Measurements from ENCODE around the gene PLD5.
"Not testable (repeated sequence)": the region's sequence is repeated elsewhere in the genome, so short reads cannot be mapped to it uniquely, and the experiment has no call there.

Gene PLD5

DNA sequence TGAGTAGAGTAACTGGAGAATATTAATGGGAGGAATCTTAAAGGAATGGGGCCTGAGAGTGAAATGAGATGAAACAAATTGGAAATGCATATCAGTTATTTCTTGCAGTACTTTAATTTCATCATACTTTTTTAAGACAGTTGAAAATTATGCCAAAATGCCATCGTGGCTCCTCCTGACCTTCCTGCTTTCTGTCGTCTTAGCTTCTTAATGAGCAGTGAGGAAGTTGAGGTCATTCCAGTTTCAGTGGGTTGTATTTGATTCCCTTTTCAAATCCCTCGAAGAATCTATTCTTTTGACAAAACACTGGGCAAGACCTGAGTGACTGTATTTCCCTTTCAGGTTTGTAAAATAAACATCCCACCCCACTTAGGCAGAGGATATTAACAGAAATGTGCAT is 390.7 kb downstream of the PLD5 start:
- DNase-seq: no peak

DNA sequence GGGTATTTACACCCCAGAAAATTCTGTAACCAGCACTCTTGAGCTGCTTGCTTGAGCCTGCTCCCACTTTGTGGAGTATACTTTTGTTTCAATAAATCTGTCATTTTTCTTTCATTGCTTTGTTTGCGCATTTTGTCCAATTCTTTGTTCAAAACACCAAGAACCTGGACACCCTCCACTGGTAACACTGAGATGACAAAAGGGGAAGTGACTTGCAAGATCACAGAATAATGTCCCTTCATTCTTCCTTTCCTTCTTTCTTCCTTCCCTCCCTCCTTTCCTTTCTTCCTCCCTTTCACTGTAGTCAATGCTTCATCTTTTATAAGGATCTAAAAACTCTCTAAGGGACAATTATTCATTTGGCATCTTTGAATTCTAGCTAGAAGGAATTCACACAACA is 391.1 kb downstream of the PLD5 start:
- DNase-seq: no peak

DNA sequence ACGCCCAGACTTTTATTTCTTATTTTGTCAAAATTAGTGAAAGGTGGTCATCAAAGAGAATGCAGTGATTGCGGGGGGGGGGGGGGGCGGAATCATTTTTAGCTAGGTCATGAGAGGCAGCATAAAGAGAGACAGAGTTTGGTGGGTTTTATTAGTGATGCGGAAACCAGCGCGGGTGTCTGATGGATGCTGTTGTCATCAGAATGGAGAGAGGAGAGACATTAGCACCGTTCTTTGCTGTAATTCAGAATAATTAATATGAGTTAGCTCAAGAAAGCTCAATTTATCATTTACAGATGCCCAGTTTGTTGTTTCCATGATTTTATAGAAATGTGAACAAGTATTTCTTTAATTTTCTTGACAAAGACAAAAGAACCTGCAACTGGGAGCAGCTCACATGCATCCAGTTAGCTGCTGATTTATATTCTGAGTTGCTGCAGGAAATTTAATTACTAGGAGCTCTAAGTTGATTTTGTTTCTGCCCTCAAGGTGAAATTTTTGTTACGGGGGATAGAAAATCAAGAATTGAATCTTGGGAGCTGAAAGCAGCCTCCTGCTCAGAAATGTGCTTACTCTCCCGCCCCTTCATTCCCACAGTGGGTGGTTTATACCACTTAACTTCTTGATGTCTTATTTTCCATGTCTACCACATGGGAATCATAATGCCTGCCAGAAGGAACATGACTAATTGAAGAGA is 392.2 kb downstream of the PLD5 start:
- DNase-seq: peak; percentile 10

DNA sequence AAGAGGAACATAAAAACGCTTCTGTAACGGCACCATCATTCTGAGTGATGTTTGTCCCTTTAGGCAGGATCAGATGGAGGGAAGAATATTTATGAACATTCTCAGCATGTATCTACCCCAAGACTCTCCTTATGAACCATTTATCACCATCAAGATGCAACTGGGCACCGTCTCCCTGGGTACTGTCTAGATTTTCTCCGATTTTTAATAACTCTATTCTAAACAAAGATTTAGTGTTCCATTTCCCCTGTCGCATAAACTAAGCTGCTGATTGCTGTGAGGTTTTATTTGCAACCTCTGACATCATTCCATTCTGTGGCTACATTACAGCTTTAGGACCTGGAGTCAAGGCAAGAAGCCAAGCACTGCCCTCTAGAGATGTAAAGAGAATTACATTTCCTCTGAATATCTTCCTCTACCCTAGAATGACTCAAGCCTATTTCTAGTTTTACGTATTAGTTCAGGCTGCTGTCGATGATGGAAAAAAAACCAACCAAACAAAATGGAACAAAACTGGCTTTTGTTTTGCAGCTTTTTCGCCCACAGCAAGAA is 395.5 kb downstream of the PLD5 start:
- DNase-seq: no peak

DNA sequence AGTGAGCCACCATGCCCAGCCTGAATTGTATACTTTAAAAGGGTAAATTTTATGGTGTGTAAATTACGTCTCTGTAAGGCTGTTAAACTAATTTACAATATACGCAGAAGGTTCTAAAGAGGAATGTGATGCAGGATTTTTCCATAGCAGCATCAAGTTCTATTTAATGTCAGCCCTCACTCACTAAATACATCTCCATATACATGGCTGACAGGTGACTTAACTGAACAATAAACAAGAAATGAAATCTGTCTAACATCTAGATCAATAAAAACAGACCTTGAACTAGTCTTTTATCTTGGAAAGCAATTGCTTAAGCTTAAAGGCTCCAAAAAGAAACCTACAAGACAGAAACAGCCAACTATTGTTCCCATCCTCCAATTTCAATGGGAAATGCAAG is 404.1 kb downstream of the PLD5 start:
- no peak for DNase-seq

DNA sequence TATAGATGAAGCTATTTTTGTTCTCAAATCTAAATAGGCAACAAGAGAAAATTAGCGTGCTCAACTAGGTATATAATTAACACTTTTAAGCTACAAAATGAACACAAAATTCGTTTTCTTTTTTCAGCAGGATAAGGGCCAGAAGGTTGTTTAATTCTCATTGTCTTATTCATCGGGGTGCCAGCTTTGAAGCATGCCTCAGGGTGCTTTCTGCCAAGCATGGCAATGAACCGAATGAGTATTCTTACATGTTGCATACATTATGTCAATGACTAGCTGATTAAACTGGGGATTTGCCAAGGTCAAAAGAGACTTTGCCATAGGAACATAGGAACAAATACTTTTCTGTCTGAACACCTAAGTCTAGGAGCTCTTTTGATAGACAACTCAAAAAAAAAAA is 423.6 kb downstream of the PLD5 start:
- no peak for DNase-seq

DNA sequence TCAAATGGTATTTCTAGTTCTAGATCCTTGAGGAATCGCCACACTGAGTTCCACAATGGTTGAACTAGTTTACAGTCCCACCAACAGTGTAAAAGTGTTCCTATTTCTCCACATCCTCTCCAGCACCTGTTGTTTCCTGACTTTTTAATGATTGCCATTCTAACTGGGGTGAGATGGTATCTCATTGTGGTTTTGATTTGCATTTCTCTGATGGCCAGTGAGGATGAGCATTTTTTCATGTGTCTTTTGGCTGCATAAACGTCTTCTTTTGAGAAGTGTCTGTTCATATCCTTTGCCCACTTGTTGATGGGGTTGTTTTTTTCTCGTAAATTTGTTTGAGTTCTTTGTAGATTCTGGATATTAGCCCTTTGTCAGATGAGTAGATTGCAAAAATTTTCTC is 427.2 kb downstream of the PLD5 start:
- DNase-seq: not testable (repeated sequence)

DNA sequence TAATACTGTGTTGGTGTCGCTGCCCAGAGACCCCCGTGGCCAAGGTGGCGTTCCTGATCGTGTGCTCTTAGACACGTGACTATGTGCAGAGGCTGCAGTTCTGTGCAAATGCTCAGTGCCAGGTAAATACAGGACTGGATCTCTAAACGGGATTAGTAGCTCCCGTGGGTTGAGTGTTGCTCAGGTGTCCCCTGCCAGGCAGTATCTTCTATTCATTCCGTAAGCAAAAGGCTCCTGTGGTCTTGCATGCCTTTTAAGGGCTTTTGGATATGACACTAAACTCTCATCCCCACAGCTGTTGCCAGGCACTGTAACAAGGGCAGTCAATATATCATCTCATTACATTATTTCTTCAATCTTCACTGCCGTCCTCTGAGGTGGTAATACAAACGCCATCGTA is 431.4 kb downstream of the PLD5 start:
- no peak for DNase-seq

DNA sequence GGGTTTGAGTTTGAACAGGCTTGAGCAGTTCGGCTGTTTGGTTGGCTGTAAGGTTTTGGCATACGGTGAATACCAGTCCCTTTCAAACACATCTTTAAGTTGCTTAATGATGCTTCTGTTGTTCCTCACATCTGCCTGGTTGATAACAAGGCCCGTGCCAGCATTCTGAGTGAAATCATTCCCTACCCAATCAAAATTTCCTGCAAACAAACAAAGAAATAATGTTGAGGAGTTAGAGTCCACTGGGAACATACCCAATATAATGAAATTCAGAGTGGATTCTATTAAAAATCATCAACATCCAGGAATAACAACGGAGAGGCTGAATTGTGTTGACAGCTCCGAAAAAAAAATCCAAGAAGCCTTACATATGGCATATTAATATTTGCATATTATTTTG is 434.6 kb downstream of the PLD5 start:
- no peak for DNase-seq

DNA sequence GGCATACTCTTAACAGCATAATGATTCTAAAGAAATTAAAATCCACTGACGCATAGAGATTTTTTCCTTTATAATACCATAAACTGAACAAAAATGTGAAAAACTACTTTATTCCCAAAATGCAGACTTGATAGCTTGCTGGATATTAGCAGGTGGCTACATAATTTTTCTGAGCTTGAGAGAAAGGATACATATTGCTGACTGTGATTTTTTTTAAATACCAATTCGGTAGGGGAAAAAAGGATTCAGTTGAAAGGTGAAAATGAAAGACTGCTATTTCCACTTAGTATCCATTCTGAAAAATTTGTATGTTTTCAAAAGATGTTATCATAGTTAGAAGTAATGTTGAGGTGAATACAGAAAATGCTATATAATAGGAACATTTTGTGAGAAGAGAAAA is 435.6 kb downstream of the PLD5 start:
- no peak for DNase-seq

DNA sequence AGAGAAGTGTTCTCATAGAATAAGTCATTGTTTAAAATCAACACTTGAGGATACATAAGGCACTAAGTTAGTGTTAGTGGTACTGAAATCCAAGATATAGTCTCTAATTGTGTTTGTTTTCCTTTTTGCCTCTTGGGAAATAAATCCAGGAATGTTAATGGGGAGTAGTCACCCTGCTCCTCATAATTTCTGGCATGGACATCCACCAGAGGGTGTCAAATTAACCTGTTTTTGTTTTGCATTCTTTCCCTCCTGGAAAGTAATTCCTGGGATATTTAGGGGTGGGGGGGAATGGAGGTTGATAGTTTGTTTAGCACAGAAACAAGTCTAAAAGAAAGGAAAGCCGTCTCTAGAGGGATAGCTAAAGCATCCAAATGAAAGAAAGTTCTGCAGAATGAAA is 437.8 kb downstream of the PLD5 start:
- DNase-seq: no peak

DNA sequence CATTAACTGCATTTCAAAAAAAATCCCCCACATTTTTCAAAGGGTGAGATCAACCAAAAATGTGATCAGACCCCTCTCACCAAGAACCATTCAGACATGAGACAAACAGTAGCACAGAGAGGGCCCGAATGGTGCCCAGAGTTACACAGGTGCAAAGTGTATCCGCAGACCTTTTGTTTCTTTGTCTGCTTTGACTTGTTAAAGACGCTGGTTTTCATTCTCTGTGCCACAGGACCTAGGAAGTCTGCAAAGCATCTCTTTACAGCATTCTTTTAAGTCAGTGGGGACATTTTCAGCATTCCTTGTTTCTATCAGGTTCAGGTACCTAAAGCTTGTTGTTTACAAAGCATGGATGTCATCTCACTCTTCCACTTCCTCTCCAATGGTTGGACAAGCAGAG is 438.4 kb downstream of the PLD5 start:
- no peak for DNase-seq

DNA sequence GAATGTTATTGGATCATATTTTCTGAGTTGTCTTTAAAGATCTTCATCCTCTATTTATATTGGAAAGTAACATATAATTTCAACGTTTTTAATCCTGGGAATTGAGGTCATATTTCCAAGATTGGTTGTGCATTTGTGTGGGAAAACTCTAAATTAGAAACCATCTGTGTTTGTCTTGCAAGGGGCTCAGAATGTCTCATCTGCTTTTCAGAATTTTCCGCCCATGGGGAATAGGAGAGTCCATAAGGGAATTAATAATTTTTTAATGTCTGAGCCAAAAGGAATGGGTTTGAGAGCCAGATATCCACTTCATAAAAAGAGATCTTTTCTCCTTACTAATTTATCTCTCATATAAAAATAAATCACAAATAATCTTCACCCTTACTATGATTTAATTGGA is 440.8 kb downstream of the PLD5 start:
- DNase-seq: no peak

DNA sequence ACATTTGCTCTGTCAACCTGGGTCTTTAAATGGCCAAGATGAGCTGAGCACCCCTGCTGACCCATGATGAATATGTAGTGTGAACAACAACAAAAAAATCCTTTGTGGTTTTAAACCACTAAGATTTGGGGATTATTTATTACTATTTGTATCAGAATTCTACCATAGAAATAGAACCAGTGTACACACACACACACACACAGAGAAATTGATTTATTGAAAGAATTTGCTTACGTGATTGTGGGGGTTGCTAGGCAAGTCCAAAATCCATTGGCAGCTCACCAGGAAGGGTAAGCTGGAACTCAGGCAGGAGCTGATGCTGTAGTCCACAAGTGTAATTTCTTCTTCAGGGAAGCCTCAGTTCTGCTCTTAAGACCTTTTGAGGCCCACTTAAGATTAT is 443.1 kb downstream of the PLD5 start:
- no peak for DNase-seq

DNA sequence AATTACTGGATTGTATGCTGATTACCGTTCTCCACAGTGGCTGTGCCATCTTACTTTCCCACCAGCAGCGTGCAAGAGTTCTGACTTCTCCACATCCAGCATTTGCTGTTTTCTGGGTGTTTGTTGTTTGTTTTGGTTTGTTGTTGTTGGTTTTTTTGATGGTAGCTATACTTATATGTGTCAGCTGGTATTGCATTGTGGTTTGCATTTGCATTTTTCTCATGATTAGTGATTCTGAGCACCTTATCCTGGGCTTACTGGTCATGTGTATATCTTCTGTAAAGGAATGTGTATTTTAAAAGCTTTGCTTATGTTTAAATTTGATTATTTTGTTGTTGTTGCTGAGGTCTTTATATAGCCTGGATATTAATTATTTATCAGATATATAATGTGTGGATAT is 458.7 kb downstream of the PLD5 start:
- DNase-seq: no peak

DNA sequence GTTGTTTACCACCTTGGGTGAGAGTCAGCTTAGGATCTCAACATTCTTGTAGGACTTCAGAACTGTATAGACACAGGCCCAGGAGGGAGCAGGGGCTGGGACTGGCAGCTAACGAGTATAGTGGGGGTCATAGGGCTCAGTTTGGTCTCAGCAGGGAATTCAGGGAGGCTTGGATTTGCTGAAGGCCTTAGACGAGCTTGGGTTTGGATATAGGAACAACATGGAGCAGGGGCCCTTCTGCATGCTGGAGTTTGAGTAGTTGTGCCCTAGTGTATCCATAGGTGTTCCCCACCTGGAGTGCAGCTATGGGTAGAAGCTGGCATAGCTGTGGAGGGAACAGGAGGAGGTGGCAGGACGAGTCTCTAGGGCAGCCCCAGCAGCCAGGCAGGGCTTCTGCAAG is 462.2 kb downstream of the PLD5 start:
- DNase-seq: no peak

DNA sequence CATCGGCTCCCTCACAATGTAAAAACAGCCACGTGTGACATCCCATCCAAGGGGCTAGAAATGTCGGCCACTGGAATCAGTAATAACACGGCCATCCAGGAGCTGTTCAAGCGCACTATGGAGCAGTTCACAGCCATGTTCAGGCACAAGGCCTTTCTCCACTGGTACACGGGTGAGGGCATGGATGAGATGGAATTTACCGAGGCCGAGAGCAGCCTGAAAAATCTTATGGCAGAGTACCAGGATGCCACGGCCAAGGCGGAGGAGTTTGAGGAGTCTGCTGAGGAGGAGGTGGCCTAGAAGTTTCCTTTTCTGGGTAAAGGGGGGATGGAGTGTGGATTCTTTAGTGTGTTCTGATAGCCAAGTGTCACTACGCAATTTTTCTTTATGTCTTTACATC is 464.5 kb downstream of the PLD5 start:
- DNase-seq: no peak

DNA sequence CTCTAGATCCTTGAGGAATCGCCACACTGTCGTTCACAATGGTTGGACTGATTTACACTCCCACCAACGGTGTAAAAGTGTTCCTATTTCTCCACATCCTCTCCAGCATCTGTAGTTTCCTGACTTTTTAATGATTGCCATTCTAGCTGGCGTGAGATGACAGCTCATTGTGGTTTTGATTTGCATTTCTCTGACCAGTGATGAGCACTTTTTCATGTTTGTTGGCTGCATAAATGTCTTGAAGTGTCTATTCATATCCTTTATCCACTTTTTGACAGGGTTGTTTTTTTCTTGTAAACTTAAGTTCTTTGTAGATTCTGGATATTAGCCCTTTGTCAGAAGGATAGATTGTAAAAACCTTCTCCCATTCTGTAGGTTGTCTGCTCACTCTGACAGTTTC is 465.9 kb downstream of the PLD5 start:
- DNase-seq: not testable (repeated sequence)

DNA sequence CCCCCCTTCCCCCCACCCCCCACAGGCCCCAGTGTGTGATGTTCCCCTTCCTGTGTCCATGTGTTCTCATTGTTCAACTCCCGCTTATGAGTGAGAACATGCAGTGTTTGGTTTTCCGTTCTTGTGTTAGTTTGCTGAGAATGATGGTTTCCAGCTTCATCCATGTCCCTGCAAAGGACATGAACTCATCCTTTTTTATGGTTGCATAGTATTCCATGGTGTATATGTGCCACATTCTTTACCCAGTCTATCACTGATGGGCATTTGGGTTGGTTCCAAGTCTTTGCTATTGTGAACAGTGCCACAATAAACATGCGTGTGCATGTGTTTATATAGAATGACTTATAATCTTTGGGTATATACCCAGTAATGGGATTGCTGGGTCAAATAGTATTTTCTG is 466.3 kb downstream of the PLD5 start:
- DNase-seq: not testable (repeated sequence)

DNA sequence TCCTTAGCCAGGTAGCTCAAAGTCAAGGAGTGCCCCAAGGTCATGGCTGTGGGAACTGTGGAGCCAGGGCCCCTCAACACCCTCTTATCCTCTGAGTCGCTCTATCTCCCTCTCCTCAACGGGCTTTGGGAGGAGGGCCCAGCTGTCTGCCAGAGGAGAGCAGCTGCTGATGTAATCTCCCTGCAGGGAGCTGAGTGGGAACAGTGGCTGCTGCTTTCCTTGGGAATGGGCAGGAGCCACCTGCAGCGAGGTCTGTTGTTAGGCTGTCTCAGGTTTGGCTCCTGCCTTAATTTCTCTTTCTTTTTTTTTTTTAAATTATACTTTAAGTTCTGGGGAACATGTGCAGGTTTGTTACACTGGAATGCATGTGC is 466.8 kb downstream of the PLD5 start:
- no peak for DNase-seq

DNA sequence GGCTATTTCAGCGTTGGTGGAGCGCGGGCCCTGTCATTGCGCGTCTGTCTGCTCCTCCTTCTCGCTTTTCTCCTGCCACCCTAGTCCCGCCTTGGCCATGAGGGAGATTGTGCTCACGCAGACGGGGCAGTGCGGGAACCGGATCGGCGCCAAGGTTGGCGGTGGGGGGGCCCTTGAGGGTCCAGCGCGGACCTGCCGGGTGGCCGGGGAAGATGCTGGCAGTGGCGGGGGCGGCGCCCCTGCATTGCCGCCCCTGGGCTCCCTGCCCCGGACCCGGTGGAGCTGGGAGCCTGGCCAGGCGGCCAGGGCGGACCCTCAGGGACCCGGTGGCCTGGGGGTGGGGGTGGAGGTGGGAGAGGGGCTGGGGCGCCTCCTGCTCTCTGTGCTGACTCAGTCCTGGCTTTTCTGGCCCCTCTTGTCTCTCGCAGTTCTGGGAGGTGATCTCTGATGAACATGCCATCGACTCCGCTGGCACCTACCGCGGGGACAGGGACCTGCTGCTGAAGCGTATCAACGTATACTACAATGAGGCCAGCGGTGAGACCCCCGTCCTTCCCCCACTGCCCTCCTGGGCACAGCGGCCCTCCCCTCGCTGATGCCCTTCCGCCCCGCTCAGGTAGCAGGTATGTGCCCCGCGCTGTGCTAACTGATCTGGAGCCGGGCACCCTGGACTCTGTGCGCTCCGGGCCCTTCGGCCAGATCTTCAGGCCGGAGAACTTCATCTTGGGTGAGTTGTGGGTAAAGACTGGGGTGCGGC is 467.3 kb downstream of the PLD5 start:
- DNase-seq: no peak

DNA sequence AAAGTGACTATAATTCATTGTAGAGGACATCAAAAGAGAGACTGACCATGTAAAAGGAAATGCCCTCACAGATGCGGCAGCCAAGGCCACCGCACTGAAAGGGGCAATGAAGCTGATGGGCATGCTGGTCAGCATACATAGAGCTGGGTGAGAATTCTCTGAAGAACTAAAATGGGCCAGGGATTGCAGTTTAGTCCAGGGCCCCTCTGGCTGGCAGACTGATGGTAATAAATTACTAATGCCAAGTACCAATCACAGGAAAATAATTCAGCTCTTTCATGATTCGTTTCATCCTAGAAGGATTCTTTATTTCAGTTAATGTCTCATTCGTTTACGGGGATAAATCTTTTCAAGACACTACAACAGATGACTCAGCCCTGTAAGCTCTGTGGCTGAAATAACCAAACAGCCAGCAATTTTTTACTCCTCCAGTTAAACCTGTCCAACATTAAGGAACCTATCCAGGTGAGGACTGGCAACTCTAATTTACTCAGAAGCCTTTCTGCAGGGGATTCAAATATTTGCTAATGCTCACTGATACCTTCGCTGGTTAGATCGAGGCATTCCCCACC is 468.7 kb downstream of the PLD5 start:
- no peak for DNase-seq

DNA sequence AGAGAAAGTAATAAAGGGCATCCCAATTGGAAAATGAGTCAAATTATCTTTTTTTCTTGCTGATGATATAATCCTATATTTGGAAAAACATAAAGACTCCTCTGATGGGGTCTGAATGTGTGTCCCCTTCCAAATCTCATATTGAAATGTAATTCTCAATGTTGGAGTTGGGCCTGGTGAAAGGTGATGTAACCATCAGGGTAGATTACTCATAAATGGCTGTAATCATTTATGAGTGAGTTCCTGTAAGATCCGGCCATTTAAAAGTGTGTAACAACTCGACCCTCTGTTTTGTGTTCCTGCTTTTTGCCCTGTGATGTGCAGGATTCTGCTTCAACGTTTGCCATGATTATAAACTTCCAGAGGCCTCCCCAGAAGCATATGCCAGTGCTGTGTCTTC is 481.3 kb downstream of the PLD5 start:
- DNase-seq: no peak

DNA sequence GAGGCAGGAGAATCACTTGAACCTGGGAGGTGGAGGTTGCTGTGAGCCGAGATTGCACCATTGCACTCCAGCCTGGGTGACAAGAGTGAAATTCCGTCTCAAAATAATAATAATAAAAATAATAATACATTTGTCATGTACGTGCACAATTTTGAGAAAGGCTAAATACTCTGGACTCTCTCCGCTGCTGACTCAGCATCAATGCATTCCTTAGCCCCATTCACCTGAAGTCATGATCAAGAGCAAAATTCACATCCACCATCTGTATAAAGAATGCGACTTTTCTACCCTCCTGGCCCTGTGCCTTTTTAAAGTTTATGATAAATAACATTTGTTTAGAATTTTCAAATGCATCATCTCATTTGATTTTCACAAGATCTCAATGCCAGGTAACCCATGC is 490.1 kb downstream of the PLD5 start:
- DNase-seq: no peak

All from retina (tissue), 1 donor.